HL-60 (cell line): ENCODE results near the gene HTR2C.
"Not testable (repeated sequence)": the region's sequence is repeated elsewhere in the genome, so short reads cannot be mapped to it uniquely, and the experiment has no call there.

Experiments used
- DNase-seq, 2 experiments: peaks; one replicate each; pipeline ENCODE4 v3.0.0-alpha.2; 2010 to 2020; ENCODE audit warnings: low read depth in 1 of 2, low spot score in 1 of 2
- H3K27ac ChIP-seq: fragments of 250-450 bp; sonication (Bioruptor Pico); replicated peaks from 2 replicates; pipeline ENCODE4 v1.5.1; 2020; ENCODE audit warnings: mild to moderate bottlenecking, moderate library complexity
- H3K27me3 ChIP-seq: fragments of 250-450 bp; sonication (Bioruptor Pico); 2 replicates; pipeline ENCODE4 v1.5.1; 2021; ENCODE audit warnings: mild to moderate bottlenecking, moderate library complexity; ENCODE audit not compliant: insufficient read depth, poor library complexity, severe bottlenecking
- H3K4me3 ChIP-seq: replicated peaks from 2 replicates; pipeline ENCODE4 v1.5.1; 2011; ENCODE audit warnings: mild to moderate bottlenecking, control low read depth, low read length; ENCODE audit not compliant: insufficient read depth
- CTCF ChIP-seq: IDR thresholded peaks from one replicate; pipeline ENCODE4 v1.5.1; 2011; ENCODE audit warnings: low read length, control low read depth, inconsistent platforms; ENCODE audit not compliant: insufficient read depth
- GABPA ChIP-seq: IDR thresholded peaks from 2 replicates; pipeline ENCODE4 v1.6.1; 2012; ENCODE audit warnings: low read depth
- POLR2AphosphoS5 ChIP-seq: IDR thresholded peaks from 2 replicates; pipeline ENCODE4 v1.6.1; 2012; ENCODE audit warnings: low read depth
- REST ChIP-seq: IDR thresholded peaks from 2 replicates; pipeline ENCODE4 v1.6.1; 2012; ENCODE audit warnings: low read depth; ENCODE audit not compliant: insufficient replicate concordance
- SPI1 ChIP-seq: IDR thresholded peaks from 2 replicates; pipeline ENCODE4 v1.6.1; 2012; ENCODE audit warnings: low read depth, mild to moderate bottlenecking, borderline replicate concordance

HTR2C gene

GRCh38 chrX:114584983-114585842 is 1.3 kb downstream of the HTR2C start:
- DNase-seq = no peak
- H3K4me3 ChIP-seq = no peak overlapping the region
- TF ChIP-seq CTCF (no peak), REST (no peak), POLR2AphosphoS5 (no peak), GABPA (no peak), SPI1 (no peak)
- no peak overlapping the region for H3K27ac ChIP-seq
- H3K27me3 ChIP-seq = peaks cover 33% of the 10 kb centered on the region

- H3K4me3 ChIP-seq = no peak overlapping the region
- no peak for DNase-seq
- no peak overlapping the region for H3K27ac ChIP-seq
- H3K27me3 ChIP-seq = no peaks in the 10 kb centered on the region
- TF ChIP-seq CTCF = no peak
Observed at GRCh38 chrX:114591121-114591520, 7.2 kb downstream of the HTR2C start.

GRCh38 chrX:114599305-114599704 is 15.4 kb downstream of the HTR2C start:
- no peak for DNase-seq
- TF ChIP-seq SPI1 (no peak), POLR2AphosphoS5 (no peak), GABPA (no peak), CTCF (no peak), REST (no peak)
- no peak overlapping the region for H3K27ac ChIP-seq
- no peaks in the 10 kb centered on the region for H3K27me3 ChIP-seq
- no peak overlapping the region for H3K4me3 ChIP-seq

GRCh38 chrX:114599911-114600310 is 16.0 kb downstream of the HTR2C start:
- Histone ChIP-seq H3K27ac (no peak overlapping the region), H3K27me3 (no peaks in the 10 kb centered on the region), H3K4me3 (no peak overlapping the region)
- TF ChIP-seq REST (no peak), GABPA (no peak), POLR2AphosphoS5 (no peak)
- no peak for DNase-seq

- not testable (repeated sequence) for DNase-seq, H3K4me3 ChIP-seq, H3K27me3 ChIP-seq, H3K27ac ChIP-seq
Observed at GRCh38 chrX:114606619-114607018, 22.7 kb downstream of the HTR2C start.
